Peyer's patch (tissue), 4 donors: ENCODE data around the gene CDH4. TPM values are rescaled to one million over a fixed set of nuclear protein-coding genes. Genes with fewer than 3 reads are reported as not detected.

Experiments used
- DNase-seq, 3 donors: peaks; one replicate each; pipeline ENCODE4 v3.0.0-alpha.2; 2017 to 2019
- H3K27ac ChIP-seq, 4 donors: fragments of 200-600 bp; sonication (generic); one replicate each; pipeline ENCODE4 v1.5.1; 2016 to 2019
- H3K27me3 ChIP-seq, 2 donors: fragments of 200-600 bp; sonication (generic); one replicate each; pipeline ENCODE4 v1.5.1; 2019
- H3K36me3 ChIP-seq, 3 donors: fragments of 200-600 bp; sonication (generic); one replicate each; pipeline ENCODE4 v1.5.1; 2016 to 2019
- H3K4me1 ChIP-seq, 4 donors: fragments of 200-600 bp; sonication (generic); one replicate each; pipeline ENCODE4 v1.5.1; 2016 to 2019
- H3K4me3 ChIP-seq, 4 donors: fragments of 200-600 bp; sonication (generic); 1 replicate in 3 of 4; 2 replicates in 1 of 4; pipeline ENCODE4 v1.5.1; 2016 to 2019; ENCODE audit warnings: mild to moderate bottlenecking in 1 of 4
- H3K9me3 ChIP-seq, 4 donors: fragments of 200-600 bp; sonication (generic); one replicate each; pipeline ENCODE4 v1.5.1; 2016 to 2019; ENCODE audit warnings: mild to moderate bottlenecking in 1 of 4
- CTCF ChIP-seq, 6 experiments: fragments of 450-650 bp in 4 of 6; fragments of 200-600 bp in 2 of 6; sonication (generic) in 1 of 6; IDR thresholded peaks; one replicate each; pipeline ENCODE4 v1.5.1; 2017 to 2019; ENCODE audit warnings: antibody characterized with exemption in 6 of 6, mild to moderate bottlenecking in 3 of 6, moderate library complexity in 1 of 6
- POLR2A ChIP-seq, 2 donors: fragments of 450-650 bp; IDR thresholded peaks; one replicate each; pipeline ENCODE4 v1.5.1; 2017; ENCODE audit warnings: antibody characterized with exemption in 2 of 2, mild to moderate bottlenecking in 2 of 2, moderate library complexity in 2 of 2
- total RNA-seq, 4 donors: library from RNA; depleted of rRNA; stranded (reverse); fragments of >200 nt; gene quantifications; one replicate each; pipeline ENCODE4 v1.1.0, GENCODE V29; 2016

Gene CDH4
- total RNA-seq, 4 donors from 2014 or later, result 0.27 TPM; not detected in 3

DNA sequence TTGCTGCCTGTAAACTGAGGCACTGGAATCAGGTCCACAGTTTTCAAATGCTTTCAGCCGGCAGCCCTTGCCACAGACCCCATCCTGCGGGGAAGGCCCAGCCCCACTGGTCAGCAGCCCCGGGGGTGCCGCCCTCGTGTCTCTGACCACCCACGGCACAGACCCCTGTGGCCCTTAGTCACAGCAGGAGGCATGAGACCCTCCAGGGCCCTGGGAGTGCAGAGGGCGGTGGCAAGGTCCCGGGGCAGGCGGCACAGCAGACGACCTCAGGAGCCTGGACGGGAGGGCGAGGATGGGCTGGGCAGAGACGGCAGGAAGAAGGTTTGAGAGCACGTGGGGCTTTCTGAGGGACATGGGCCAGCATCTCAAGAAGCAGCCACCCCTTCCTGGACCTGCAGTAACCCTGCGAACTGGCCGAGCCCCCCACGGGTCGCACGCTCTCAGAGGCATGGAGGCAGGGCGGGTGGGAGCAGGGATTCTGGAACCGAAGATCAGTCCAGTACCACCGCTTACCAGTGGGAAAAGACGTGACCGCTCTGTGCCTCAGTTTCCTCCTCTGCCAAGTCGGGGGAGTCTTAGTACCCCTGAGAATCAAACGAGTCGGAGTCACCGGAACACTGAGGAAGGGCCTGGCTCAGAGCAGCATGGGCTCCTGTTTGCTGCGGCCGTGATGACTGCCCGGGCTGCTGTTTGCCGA is 672.9 kb downstream of the CDH4 start:
- Histone ChIP-seq H3K27me3 (no peaks in the 10 kb centered on the region), H3K4me1 (no peaks in the 10 kb centered on the region), H3K9me3 (no peaks in the 10 kb centered on the region), H3K36me3 (no peaks in the 10 kb centered on the region), H3K4me3 (no peak overlapping the region), H3K27ac (no peak overlapping the region)
- TF ChIP-seq POLR2A (IDR thresholded peaks at IDR 0.05), result no peak
- no peak for TF ChIP-seq CTCF (IDR thresholded peaks at IDR 0.05)
- DNase-seq, result no peak

DNA sequence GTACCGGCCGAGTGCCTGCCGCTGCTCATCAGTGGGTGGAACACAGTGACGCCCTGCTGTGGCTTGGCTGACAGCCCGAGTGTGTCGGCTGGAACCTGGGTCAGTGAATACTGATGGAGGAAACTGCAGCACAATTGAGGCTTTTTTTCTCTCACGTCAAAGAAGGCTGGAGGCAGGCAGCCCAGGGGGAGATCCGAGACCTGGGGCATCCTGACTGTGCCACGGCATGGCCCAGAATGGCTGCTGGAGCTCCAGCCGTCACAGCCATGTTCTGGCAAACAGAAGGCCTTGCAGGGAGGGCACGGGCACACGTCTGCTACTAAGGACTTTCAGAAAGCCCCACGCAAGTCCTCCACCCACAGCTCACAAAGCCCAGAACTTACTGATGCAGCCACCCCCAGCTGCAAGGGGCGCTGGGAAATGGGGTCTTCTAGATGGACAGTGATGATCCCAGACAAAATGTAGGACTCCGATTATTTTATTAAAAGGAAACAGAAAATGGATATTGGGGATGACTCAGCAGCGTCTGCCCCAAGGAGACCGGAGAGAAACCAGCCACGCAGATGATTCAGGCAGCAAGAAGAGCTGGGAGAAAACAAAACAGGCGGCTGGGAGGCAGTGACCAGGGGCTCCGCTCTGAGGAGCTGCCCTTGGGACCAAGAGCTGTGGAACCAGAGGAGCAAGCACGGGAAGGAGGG is 673.6 kb downstream of the CDH4 start:
- H3K27me3 ChIP-seq, result no peaks in the 10 kb centered on the region

GRCh38 chr20:61926253-61926613 is 674.2 kb downstream of the CDH4 start:
- H3K36me3 ChIP-seq, result no peaks in the 10 kb centered on the region
- no peak for TF ChIP-seq POLR2A (IDR thresholded peaks at IDR 0.05)

More for the DNA sequence above, 673.6 kb downstream of the CDH4 start:
- no peak for DNase-seq
- TF ChIP-seq POLR2A (IDR thresholded peaks at IDR 0.05) (no peak), CTCF (IDR thresholded peaks at IDR 0.05) (no peak)
- Histone ChIP-seq H3K9me3 (no peaks in the 10 kb centered on the region), H3K27ac (no peak overlapping the region), H3K4me1 (no peaks in the 10 kb centered on the region), H3K36me3 (no peaks in the 10 kb centered on the region), H3K4me3 (no peak overlapping the region)

GRCh38 chr20:61926796-61927192 is 674.7 kb downstream of the CDH4 start:
- no peaks in the 10 kb centered on the region for H3K27me3 ChIP-seq
- DNase-seq, result no peak
- H3K27ac ChIP-seq, result no peak overlapping the region
- H3K36me3 ChIP-seq, result no peaks in the 10 kb centered on the region
- H3K9me3 ChIP-seq, result no peaks in the 10 kb centered on the region
- no peaks in the 10 kb centered on the region for H3K4me1 ChIP-seq
- no peak overlapping the region for H3K4me3 ChIP-seq
- no peak for TF ChIP-seq POLR2A (IDR thresholded peaks at IDR 0.05)
- TF ChIP-seq CTCF (IDR thresholded peaks at IDR 0.05), result no peak

More at GRCh38 chr20:61926253-61926613, 674.2 kb downstream of the CDH4 start:
- Histone ChIP-seq H3K4me1 (no peaks in the 10 kb centered on the region), H3K27me3 (no peaks in the 10 kb centered on the region), H3K9me3 (no peaks in the 10 kb centered on the region), H3K4me3 (no peak overlapping the region), H3K27ac (no peak overlapping the region)
- DNase-seq, result no peak

DNA sequence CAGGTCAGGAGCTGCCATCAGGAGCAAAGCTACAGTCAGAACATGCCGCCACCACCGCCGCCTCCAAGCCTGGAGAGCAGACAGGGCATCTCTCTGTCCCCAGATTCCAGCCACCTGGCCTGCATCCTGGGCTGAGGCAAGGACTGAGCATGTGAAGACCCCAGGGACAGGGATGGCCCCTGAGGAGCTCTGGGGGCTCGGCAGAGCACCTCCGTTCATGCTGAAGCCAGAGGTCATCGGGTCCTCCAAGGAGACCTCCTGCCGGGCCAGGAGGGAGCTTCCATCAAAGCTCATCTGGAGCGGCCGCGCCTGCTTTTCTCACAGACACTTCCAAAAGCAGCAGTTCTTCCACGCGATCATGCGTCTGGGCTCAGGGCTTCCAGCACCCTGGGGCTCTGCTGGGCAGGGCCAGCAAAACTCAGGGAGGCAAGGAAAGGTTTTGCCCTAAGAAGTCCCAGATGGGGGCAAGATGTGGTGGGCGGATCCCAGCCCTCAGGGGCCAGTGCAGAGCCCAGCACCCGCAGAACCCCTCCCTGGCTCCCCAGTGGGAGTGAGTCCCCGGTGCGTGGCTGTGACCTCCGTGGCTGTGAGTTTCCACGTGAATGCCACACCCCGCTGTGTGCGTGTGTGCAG is 675.2 kb downstream of the CDH4 start:
- no peaks in the 10 kb centered on the region for H3K36me3 ChIP-seq
- H3K4me1 ChIP-seq, result no peaks in the 10 kb centered on the region
- no peak for DNase-seq
- H3K27ac ChIP-seq, result no peak overlapping the region
- H3K9me3 ChIP-seq, result no peaks in the 10 kb centered on the region
- H3K27me3 ChIP-seq, result no peaks in the 10 kb centered on the region
- H3K4me3 ChIP-seq, result no peak overlapping the region
- TF ChIP-seq POLR2A (IDR thresholded peaks at IDR 0.05), result no peak

DNA sequence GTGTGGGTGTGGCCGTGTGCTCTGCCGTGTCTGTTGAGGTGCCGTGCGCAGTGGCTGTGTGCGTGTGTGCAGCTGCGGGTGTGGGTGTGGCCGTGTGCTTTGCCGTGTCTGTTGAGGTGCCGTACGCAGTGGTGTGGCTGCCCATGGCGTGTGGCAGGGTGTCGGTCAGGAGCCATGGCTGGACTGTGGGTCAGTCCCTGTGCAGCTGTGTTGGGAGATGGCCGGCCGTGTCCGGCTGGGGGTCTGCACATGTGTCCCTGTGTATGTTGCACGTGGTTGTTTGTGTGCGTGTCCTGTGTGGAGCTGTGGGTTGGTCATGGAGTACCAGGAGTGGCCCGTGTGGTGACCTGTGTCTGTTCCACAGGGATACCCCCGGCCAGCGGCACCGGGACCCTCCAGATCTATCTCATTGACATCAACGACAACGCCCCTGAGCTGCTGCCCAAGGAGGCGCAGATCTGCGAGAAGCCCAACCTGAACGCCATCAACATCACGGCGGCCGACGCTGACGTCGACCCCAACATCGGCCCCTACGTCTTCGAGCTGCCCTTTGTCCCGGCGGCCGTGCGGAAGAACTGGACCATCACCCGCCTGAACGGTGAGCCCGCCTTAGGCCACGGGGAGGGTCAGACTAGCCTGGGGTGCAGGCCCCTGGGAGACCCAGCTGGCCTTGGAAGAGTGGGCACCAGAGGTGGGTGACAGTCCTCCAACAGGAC is 675.9 kb downstream of the CDH4 start:
- no peak overlapping the region for H3K27ac ChIP-seq
- H3K4me1 ChIP-seq, result no peaks in the 10 kb centered on the region
- H3K36me3 ChIP-seq, result no peaks in the 10 kb centered on the region
- H3K9me3 ChIP-seq, result no peaks in the 10 kb centered on the region
- no peak overlapping the region for H3K4me3 ChIP-seq
- no peak for DNase-seq
- no peaks in the 10 kb centered on the region for H3K27me3 ChIP-seq
- TF ChIP-seq CTCF (IDR thresholded peaks at IDR 0.05) (no peak), POLR2A (IDR thresholded peaks at IDR 0.05) (no peak)
